Glomerular visceral epithelial cell (primary cell): ENCODE data around the gene ABAT.

Experiments
- DNase-seq: peaks from one replicate; pipeline ENCODE4 v3.0.0-alpha.2; 2016; ENCODE audit errors: extremely low spot score

The ABAT gene

GRCh38 chr16:8818504-8819270 lies 144.3 kb downstream of the ABAT start:
- no peak for DNase-seq

- DNase-seq = no peak
Observed at GRCh38 chr16:8819411-8820034, 145.1 kb downstream of the ABAT start.

- no peak for DNase-seq
Observed at GRCh38 chr16:8822403-8822802, 148.0 kb downstream of the ABAT start.

- no peak for DNase-seq
Observed at GRCh38 chr16:8826278-8826879, 152.0 kb downstream of the ABAT start.

- no peak for DNase-seq
Observed at GRCh38 chr16:8828541-8829165, 154.2 kb downstream of the ABAT start.

GRCh38 chr16:8831450-8831849 lies 157.0 kb downstream of the ABAT start:
- no peak for DNase-seq

GRCh38 chr16:8831871-8832716 lies 157.7 kb downstream of the ABAT start:
- no peak for DNase-seq

- no peak for DNase-seq
Observed at GRCh38 chr16:8832717-8833105, 158.3 kb downstream of the ABAT start.
